ENCODE measurements around the gene GMPPA. TPM values are rescaled to one million over a fixed set of nuclear protein-coding genes. Genes with fewer than 3 reads are reported as not detected.

GMPPA gene
- total RNA-seq, 2 experiments from 2014 or later: 32.4 to 34.2 TPM

DNA sequence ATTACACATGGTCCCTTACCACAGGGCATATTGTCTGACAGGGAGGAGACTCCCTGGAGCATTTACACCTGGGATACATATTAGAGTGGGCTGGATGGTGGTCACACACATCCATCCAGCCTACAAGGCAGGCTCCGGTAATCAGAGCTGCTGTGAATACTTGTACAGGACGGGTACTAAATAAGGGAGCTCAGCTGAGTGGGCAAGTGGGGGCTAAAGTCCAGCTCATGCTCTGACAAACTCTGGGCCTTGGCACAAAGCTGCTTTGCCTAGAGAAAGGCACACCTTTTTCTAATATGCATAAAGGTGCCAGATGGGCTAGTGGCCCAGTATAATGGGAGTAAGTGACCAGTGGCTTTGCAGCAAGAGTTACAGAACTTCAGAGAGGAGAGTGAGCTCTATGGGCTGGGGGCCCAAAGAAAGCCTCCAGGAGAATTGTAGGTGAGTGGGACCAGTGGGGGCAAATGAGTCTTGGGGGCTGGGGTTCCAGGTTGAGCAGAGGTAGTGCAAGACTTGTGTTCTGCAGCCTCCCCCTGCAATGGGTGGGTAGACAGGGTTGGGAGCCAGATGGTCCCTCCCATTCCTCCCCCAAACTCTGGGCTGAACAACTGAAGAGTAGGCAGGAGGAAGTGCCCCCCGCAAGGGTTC, 46.7 kb downstream of the GMPPA start:
- DNase-seq (no peak), ATAC-seq (no peak)
- H3K36me3 Mint-ChIP-seq (ENCODE audit: low read depth): peaks cover 8% of the 10 kb centered on the region
- H3K27me3 Mint-ChIP-seq: peaks cover 20% of the 10 kb centered on the region
- intact Hi-C loops (cut with micrococcal nuclease): no loop called here
- TF ChIP-seq, protein P1, sequence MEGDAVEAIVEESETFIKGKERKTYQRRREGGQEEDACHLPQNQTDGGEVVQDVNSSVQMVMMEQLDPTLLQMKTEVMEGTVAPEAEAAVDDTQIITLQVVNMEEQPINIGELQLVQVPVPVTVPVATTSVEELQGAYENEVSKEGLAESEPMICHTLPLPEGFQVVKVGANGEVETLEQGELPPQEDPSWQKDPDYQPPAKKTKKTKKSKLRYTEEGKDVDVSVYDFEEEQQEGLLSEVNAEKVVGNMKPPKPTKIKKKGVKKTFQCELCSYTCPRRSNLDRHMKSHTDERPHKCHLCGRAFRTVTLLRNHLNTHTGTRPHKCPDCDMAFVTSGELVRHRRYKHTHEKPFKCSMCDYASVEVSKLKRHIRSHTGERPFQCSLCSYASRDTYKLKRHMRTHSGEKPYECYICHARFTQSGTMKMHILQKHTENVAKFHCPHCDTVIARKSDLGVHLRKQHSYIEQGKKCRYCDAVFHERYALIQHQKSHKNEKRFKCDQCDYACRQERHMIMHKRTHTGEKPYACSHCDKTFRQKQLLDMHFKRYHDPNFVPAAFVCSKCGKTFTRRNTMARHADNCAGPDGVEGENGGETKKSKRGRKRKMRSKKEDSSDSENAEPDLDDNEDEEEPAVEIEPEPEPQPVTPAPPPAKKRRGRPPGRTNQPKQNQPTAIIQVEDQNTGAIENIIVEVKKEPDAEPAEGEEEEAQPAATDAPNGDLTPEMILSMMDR (IDR thresholded peaks at IDR 0.05): no peak
- no peak overlapping the region for H3K27ac Mint-ChIP-seq
- POLR2A ChIA-PET: no interaction called here
- CTCF ChIA-PET: interaction anchor here (1.1 to 3.3 kb wide), 4 partner anchors 15 to 97 kb away, joined by 3 to 26 read pairs (median 6); no protein-coding TSS in a partner anchor
- H3K4me3 Mint-ChIP-seq: no peak overlapping the region
- peaks cover 21% of the 10 kb centered on the region for H3K4me1 Mint-ChIP-seq (ENCODE audit: low read depth)
- H3K9me3 Mint-ChIP-seq: no peaks in the 10 kb centered on the region

DNA sequence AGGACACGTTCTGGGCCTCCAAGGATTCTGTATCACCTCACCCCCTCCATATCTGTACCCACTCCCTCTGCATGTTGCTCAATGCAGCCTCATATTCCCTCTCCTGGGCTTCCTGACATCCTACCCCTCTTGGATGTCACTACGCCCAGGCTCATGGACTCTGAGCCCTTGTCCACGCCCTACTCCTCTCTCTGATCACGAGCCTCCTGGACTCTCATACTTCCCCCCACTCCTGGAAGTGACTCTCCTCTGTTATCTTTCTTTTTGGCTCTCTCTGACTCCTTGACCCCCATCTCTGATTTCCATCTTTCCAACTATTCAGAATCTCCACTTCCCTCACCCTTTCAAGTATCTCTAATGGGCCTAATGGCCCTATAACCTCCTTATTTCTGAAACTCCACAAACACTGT, 47.3 kb downstream of the GMPPA start:
- no peak for DNase-seq
- TF ChIP-seq, protein P1 (IDR thresholded peaks at IDR 0.05): no peak
- POLR2A ChIA-PET: no interaction called here
- peaks cover 5% of the 10 kb centered on the region for H3K36me3 Mint-ChIP-seq (ENCODE audit: low read depth)
- no peaks in the 10 kb centered on the region for H3K9me3 Mint-ChIP-seq
- no peak for ATAC-seq
- CTCF ChIA-PET: interaction anchor here (1.2 to 3.3 kb wide), 2 partner anchors 14 to 51 kb away, joined by 3 to 26 read pairs; no protein-coding TSS in a partner anchor
- intact Hi-C loops (cut with micrococcal nuclease): no loop called here
- H3K27ac Mint-ChIP-seq: no peak overlapping the region
- no peak overlapping the region for H3K4me3 Mint-ChIP-seq
- H3K4me1 Mint-ChIP-seq (ENCODE audit: low read depth): peaks cover 21% of the 10 kb centered on the region
- peaks cover 22% of the 10 kb centered on the region for H3K27me3 Mint-ChIP-seq

DNA sequence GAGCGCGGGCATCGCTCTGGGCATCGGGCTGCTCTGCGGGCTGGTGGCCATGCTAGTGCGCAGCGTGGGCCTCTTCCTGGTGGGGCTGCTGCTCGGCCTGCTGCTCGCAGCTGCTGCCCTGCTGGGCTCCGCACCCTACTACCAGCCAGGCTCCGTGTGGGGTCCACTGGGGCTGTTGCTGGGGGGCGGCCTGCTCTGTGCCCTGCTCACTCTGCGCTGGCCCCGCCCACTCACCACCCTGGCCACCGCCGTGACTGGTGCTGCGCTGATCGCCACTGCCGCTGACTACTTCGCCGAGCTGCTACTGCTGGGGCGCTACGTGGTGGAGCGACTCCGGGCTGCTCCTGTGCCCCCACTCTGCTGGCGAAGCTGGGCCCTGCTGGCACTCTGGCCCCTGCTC, 48.9 kb downstream of the GMPPA start:
- DNase-seq: no peak
- no peak for ATAC-seq
- peaks cover 27% of the 10 kb centered on the region for H3K27me3 Mint-ChIP-seq
- TF ChIP-seq, protein P1 (IDR thresholded peaks at IDR 0.05): no peak
- no peak overlapping the region for H3K4me3 Mint-ChIP-seq
- CTCF ChIA-PET: interaction anchor here (0.5 to 2.4 kb wide), 3 partner anchors 13 to 257 kb away, joined by 3 to 16 read pairs (median 3); no protein-coding TSS in a partner anchor
- H3K4me1 Mint-ChIP-seq (ENCODE audit: low read depth): peaks cover 9% of the 10 kb centered on the region
- no peak overlapping the region for H3K27ac Mint-ChIP-seq
- POLR2A ChIA-PET: no interaction called here
- intact Hi-C loops (cut with micrococcal nuclease): no loop called here
- H3K9me3 Mint-ChIP-seq: no peaks in the 10 kb centered on the region
- no peaks in the 10 kb centered on the region for H3K36me3 Mint-ChIP-seq (ENCODE audit: low read depth)

DNA sequence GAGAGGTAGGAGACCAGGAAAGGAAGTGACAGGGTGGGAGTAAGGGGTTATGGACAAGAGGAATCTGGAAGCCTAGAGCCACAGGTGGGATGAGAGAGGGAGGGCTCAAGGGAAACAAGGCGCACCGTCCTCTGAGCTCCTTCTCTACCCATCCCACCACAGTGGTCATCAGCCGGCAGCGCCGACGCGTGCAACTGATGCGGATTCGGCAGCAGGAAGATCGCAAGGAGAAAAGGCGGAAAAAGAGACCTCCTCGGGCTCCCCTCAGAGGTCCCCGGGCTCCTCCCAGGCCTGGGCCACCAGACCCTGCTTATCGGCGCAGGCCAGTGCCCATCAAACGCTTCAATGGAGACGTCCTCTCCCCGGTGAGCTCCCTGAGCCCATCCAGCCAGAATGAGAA, 50.3 kb downstream of the GMPPA start:
- H3K4me3 Mint-ChIP-seq: no peak overlapping the region
- peaks cover 37% of the 10 kb centered on the region for H3K27me3 Mint-ChIP-seq
- TF ChIP-seq, protein P1 (IDR thresholded peaks at IDR 0.05): no peak
- ATAC-seq: no peak
- intact Hi-C loops (cut with micrococcal nuclease): no loop called here
- ChIA-PET POLR2A (no interaction called here), CTCF (interaction anchor here (1.0 to 2.4 kb wide), 3 partner anchors 11 to 54 kb away, joined by 3 to 16 read pairs (median 3); a partner anchor contains a TSS)
- H3K27ac Mint-ChIP-seq: no peak overlapping the region
- peaks cover 7% of the 10 kb centered on the region for H3K4me1 Mint-ChIP-seq (ENCODE audit: low read depth)
- no peaks in the 10 kb centered on the region for H3K9me3 Mint-ChIP-seq
- no peaks in the 10 kb centered on the region for H3K36me3 Mint-ChIP-seq (ENCODE audit: low read depth)
- DNase-seq: no peak

DNA sequence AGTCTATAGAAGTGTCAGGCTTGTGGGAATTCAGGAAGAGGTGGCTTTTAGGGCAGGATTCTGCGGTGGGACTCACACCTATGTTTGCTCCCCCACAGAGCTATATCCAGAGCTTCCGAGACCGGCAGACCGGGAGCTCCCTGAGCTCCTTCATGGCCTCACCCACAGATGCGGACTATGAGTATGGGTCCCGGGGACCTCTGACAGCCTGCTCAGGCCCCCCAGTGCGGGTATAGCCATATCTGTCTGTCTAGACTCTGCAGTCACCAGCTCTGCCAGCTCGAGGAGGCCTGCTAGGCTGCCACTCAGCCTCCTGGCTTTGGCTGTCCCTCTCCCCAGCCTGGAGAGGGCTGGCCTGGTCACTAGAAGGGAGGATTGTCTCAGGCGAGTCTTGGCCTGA, 50.9 kb downstream of the GMPPA start:
- TF ChIP-seq, protein P1 (IDR thresholded peaks at IDR 0.05): no peak
- Mint-ChIP-seq H3K36me3 (ENCODE audit: low read depth) (no peaks in the 10 kb centered on the region), H3K27ac (no peak overlapping the region), H3K4me3 (no peak overlapping the region), H3K4me1 (ENCODE audit: low read depth) (peaks cover 3% of the 10 kb centered on the region), H3K9me3 (no peaks in the 10 kb centered on the region), H3K27me3 (peaks cover 42% of the 10 kb centered on the region)
- DNase-seq: no peak
- POLR2A ChIA-PET: no interaction called here
- intact Hi-C loops (cut with micrococcal nuclease): no loop called here
- CTCF ChIA-PET: interaction anchor here (1.0 to 2.4 kb wide), 2 partner anchors 11 to 54 kb away, joined by 3 to 16 read pairs; a partner anchor contains a TSS
- no peak for ATAC-seq
